WTC11 (cell line): Measurements from ENCODE around the gene MN1.

Experiments
- ESRRA ChIP-seq: sonication (generic); formaldehyde crosslinking; IDR thresholded peaks from 2 replicates; pipeline ENCODE4 v1.8.1; 2022; ENCODE audit warnings: mild to moderate bottlenecking, missing genetic modification reagents, borderline replicate concordance
- GABPB1 ChIP-seq: sonication (generic); formaldehyde crosslinking; IDR thresholded peaks from 2 replicates; pipeline ENCODE4 v1.8.1; 2023; ENCODE audit warnings: mild to moderate bottlenecking, missing genetic modification reagents
- HMGA2 ChIP-seq: fragments of 250-450 bp; sonication (Bioruptor Pico); IDR thresholded peaks from 2 replicates; pipeline ENCODE4 v1.4.0; 2021; ENCODE audit warnings: mild to moderate bottlenecking, moderate library complexity
- MAX ChIP-seq: sonication (generic); formaldehyde crosslinking; IDR thresholded peaks from 2 replicates; pipeline ENCODE4 v1.8.0; 2022; ENCODE audit warnings: mild to moderate bottlenecking, missing genetic modification reagents
- ZNF423 ChIP-seq: fragments of 250-450 bp; sonication (Bioruptor Pico); IDR thresholded peaks from 2 replicates; pipeline ENCODE4 v2.1.2; 2022; ENCODE audit warnings: mild to moderate bottlenecking, moderate library complexity
- TF ChIP-seq, protein P1 (sequence below): sonication (generic); formaldehyde crosslinking; conservative IDR thresholded peaks from 2 replicates; pipeline ENCODE4 v1.8.1; 2022; ENCODE audit warnings: mild to moderate bottlenecking, missing genetic modification reagents
- TF ChIP-seq, protein P2 (sequence below): fragments of 200-600 bp; IDR thresholded peaks from 2 replicates; pipeline ENCODE4 v1.8.0; 2022; ENCODE audit warnings: antibody characterized with exemption
- TF ChIP-seq, protein P3 (sequence below): sonication (generic); formaldehyde crosslinking; IDR thresholded peaks from 2 replicates; pipeline ENCODE4 v1.8.0; 2023; ENCODE audit warnings: missing genetic modification reagents, mild to moderate bottlenecking, borderline replicate concordance

DNA sequence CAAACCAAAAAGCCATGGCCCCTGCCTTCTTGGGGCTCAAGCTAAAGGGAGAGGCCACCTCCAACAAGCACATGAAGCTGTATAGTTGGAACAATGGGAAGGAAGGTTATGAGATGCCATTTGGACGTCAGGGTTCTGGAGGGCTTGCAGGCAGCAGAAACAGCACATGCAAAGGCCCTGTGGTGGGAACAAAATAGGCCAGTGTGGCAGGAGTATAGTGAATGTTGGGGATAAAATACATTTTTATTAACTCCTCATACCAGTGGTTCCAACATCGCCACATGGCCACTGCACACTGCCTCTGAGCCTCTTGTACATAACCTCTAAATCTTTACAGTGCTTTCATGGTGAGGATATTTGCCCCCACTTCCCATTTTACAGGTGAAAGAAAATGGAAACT lies 32.2 kb upstream of the MN1 start:
- TF ChIP-seq, protein P1, sequence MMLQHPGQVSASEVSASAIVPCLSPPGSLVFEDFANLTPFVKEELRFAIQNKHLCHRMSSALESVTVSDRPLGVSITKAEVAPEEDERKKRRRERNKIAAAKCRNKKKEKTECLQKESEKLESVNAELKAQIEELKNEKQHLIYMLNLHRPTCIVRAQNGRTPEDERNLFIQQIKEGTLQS (CRISPR knock-in tag), result no peak
- TF ChIP-seq ZNF423 (CRISPR knock-in tag) (no peak), GABPB1 (CRISPR knock-in tag) (no peak), MAX (CRISPR knock-in tag) (no peak), HMGA2 (CRISPR knock-in tag) (no peak), ESRRA (CRISPR knock-in tag) (no peak)
- TF ChIP-seq, protein P2, sequence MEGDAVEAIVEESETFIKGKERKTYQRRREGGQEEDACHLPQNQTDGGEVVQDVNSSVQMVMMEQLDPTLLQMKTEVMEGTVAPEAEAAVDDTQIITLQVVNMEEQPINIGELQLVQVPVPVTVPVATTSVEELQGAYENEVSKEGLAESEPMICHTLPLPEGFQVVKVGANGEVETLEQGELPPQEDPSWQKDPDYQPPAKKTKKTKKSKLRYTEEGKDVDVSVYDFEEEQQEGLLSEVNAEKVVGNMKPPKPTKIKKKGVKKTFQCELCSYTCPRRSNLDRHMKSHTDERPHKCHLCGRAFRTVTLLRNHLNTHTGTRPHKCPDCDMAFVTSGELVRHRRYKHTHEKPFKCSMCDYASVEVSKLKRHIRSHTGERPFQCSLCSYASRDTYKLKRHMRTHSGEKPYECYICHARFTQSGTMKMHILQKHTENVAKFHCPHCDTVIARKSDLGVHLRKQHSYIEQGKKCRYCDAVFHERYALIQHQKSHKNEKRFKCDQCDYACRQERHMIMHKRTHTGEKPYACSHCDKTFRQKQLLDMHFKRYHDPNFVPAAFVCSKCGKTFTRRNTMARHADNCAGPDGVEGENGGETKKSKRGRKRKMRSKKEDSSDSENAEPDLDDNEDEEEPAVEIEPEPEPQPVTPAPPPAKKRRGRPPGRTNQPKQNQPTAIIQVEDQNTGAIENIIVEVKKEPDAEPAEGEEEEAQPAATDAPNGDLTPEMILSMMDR, result no peak
- TF ChIP-seq, protein P3, sequence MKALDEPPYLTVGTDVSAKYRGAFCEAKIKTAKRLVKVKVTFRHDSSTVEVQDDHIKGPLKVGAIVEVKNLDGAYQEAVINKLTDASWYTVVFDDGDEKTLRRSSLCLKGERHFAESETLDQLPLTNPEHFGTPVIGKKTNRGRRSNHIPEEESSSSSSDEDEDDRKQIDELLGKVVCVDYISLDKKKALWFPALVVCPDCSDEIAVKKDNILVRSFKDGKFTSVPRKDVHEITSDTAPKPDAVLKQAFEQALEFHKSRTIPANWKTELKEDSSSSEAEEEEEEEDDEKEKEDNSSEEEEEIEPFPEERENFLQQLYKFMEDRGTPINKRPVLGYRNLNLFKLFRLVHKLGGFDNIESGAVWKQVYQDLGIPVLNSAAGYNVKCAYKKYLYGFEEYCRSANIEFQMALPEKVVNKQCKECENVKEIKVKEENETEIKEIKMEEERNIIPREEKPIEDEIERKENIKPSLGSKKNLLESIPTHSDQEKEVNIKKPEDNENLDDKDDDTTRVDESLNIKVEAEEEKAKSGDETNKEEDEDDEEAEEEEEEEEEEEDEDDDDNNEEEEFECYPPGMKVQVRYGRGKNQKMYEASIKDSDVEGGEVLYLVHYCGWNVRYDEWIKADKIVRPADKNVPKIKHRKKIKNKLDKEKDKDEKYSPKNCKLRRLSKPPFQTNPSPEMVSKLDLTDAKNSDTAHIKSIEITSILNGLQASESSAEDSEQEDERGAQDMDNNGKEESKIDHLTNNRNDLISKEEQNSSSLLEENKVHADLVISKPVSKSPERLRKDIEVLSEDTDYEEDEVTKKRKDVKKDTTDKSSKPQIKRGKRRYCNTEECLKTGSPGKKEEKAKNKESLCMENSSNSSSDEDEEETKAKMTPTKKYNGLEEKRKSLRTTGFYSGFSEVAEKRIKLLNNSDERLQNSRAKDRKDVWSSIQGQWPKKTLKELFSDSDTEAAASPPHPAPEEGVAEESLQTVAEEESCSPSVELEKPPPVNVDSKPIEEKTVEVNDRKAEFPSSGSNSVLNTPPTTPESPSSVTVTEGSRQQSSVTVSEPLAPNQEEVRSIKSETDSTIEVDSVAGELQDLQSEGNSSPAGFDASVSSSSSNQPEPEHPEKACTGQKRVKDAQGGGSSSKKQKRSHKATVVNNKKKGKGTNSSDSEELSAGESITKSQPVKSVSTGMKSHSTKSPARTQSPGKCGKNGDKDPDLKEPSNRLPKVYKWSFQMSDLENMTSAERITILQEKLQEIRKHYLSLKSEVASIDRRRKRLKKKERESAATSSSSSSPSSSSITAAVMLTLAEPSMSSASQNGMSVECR (CRISPR knock-in tag), result no peak
